Femur (tissue), 1 donor: Measurements from ENCODE around the gene ITPK1.

Experiments
- DNase-seq: peaks from one replicate; pipeline ENCODE4 v3.0.0-alpha.2; 2017

Gene ITPK1

DNA sequence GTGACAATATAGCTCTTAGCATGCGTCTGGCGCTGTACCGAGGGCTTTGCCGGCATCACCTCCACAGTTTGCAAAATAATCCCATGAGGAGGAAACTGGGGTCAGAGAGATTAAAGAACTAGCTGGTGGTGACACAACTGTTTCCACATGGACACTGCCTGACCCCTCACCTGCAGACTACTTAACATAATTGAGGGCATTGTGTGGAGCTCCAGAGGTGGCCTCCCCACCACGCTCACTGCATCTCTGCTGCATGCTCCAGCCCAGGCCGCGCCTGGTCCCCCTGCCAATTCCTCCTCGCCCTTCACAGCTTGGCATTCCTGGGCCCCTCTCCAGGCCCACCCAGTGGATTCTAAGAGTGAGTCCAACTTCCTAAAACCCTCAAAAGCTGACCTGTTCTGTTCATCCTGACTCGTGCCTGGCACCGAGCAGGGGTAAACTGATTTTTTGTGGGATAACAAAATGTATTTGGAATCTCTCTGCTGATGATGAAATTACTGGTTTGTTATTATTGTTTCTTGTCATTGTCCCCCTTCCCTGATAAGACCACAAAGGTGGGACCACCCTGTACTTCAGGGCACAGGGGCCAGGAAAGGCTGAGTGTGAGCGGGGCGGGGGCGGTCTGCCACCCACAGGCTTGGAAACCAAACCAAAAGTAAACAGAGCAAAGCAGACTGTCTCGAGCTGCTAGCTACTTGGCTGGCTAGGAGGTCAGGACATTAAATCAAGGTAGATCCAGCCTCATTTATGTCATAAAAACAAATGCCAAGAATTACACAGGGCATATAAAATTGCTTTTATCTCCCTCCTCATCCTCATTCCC is 152.2 kb downstream of the ITPK1 start:
- DNase-seq, result peak; percentile 53

DNA sequence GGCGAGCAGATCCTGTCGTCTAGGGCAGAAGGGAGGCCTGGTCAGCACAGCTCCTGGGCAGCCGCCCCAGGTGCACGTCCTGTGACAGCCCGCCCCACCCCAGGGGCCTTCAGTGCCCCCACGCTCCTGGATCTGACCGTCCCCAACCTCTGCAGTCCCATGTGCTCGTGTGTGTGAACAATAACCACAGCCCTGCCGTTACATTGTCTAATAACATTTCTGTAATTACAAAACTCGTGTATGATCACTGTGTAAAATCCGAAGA is 153.0 kb downstream of the ITPK1 start:
- DNase-seq, result no peak

DNA sequence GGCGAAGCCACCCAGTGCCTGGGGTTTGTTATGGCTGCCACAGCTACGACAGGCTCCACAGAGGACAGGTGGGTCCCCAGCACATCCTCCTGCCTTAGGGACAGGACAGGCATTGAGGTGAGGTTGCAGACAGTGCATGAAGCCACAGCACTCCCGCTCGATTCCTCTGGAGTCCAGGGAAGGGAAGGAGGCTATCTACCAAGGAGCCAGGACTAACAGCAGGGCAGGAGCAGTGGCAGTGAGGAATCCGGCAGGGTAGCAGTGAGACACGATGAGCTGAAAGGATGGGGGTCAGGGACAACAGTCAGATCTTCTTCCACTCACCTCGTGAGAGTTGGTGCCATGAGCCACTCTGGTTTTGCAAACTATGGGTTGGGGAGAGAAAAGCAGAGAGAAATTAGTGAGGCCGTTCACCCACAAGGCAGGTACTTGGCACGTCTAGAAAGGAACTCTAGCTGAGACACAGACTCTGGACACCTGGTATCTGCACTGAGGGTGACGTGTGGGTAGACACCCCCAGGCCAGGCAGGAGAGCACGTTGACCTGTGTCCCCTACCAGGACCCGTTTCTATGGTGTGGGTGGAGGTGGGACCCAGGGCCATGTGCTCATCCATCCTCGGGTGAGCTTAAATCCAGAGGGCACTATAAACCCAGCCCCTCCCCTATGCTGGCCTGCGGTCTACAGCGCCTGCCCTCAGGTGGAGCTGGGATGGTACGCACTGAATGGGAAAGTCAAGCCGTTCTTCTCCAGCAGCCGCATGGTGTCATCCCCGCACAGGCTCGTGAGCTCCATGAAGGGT is 153.5 kb downstream of the ITPK1 start:
- DNase-seq, result no peak

DNA sequence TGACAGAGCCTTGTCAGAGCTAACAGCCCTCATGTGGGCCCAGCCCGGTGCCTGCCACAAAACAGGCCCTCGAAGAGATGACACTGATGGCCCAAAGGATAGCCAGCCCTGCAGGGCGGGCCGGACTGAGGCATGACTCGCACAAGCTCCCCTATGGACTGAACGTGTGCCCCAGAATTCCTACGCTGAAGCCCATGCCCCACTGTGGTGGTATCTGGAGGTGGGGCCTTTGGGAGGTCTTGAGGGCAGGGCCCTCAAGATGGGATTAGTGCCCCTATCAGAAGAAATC is 154.2 kb downstream of the ITPK1 start:
- DNase-seq, result no peak

DNA sequence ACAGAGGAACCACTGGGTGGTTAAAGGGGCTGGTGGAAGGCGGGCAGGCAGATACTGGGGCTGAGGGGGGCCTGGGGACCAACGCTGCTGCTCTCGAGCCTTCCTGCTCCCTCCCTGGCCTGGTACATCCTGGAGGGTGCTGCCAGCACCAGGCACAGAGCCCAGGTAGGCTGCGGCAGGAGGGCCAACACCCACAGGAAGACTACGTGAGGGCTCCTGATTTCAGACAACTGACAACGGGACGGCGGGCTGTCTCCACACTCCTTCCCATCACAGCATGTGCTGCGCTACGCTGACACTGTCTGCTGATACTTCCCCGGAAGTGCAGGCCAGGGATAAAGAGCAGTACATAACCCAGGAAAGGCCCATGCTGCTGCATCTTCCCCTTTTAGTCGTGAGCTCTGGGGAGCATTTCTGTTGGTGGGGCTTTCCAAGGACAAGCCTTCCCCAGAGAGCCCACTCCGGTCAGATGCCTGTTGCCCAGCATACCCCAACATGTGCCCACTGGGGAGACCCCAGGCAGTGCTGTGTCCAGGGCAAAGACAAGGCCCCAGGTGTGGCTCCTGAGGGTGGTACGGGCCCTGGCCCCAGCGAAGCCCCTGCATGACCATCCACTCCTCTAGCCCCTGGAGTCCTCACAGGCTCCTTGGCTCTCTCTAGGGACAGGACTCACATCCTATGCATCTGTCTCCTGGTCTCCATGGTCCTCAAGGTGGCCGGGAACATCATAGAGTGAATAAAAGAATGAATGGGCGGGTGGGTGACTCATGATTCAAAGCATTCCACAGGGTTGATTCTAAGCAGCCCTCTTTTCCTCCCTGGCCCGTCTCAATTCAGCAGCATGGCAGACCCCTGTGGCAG is 154.8 kb downstream of the ITPK1 start:
- DNase-seq, result no peak

DNA sequence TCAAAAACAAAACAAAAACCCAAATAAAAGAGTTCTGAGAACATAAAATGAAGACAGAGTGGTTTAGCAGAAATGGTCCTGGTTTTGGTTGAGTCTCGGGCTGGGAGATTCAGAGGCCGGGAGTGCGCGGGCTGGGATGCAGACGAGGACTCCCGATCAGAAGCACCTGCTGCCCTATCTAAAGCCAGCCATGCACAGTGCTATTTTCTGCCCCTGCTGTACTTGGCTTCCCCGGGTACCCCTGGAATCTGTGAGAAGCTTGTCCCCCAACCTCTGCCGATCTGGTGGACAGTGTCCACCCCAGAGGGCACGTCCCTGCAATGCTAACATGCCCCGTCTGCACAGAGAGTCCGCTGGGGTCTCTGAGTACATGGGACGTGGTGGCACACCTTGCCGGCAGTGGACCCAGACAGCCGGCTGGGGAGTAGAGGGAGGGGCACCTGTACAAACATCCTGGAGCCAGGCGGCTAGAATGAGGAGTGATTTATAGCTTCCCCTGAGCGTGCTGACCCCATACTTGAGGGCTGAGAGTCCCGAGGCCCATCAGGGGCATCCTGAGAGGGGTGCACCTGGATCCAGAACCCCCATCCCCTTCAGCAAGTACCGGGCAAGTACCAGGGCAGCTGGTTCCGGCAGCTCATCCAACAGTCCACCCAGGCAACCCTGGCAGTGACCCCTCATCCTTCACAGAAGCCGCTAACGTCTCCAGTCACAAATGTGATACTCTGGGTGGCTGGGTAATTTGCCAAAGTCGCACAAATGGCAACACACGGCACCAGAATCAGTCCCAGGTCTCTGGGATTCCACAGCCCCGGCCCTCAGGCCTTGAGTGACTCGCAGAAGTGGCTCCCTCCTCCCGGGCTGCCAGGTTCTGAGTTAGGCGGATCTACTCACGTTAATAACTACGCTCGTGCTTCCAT is 155.7 kb downstream of the ITPK1 start:
- DNase-seq, result no peak

DNA sequence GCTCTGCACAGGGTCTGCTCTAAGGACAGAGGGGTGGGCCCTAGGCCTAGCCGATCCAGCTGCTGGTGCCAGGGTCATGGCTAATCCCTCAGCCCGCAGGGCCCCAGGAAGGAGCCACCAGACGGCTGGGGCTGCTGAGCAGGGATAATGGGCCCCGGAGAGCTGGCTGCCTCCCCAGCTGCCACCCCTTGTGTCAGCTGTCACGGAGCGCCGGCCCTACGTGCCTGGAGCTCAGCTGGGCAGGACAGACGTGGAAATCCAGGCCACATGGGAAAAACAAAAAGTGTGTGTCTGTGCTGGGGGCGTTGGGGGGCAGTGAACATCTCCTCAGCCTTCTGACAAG is 156.6 kb downstream of the ITPK1 start:
- DNase-seq, result peak; percentile 59

DNA sequence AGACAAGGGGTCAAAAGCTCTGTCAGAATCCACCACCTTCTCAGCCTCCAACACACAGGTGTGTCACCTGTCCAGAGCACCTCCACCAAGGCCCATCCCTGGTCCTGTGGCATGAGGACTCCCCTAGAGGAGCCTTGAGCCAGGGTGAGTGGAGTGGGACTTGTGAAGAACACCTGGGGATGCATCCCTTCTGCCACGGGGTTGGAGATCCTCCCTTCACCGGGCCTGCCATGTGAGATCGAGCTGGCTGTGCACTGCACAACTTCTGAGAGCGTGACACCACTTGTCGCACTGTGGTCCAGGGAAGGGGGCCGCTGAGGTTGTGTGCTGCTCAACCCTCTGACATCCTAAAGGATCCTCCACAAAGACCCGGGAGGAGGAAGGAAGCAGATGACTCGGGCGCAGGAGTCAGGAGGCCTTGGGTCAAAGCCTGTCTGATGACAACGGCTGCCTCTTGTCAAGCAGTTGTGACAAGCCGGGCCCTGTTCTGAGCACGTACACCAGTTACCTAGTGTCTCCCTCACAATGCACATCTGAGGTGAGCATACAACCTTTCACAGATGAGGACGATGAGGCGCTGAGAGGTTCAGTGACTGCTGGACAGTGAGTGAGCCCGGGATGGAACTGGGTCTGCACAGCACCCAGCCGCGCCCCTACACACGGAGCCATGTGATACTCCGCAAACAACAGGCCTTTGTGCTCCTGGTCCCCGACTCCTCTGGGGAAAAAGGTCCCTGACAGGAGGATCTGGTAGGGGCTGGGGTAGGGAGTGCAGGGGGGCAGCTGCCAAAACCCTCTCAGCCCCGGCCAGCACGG is 157.1 kb downstream of the ITPK1 start:
- DNase-seq, result no peak

DNA sequence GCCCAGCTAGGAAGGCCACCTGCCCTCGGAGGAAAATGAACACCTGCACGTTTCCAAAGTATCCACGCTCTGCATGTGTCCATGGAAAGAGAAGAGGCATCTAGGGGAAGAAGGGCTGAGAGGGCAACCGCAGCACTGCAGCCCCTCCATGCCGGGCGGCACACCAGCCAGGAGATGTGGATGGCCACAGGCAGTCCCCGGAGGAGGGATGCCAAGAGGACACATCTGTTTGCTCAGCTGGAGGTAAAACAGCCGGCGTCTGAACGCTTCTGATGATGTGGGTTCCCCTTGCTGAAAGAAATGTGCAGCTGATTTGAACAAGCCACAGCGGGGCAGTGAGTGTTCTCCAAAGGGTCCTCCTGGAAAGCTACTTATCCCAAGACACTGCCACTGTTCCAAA is 158.8 kb downstream of the ITPK1 start:
- no peak for DNase-seq

DNA sequence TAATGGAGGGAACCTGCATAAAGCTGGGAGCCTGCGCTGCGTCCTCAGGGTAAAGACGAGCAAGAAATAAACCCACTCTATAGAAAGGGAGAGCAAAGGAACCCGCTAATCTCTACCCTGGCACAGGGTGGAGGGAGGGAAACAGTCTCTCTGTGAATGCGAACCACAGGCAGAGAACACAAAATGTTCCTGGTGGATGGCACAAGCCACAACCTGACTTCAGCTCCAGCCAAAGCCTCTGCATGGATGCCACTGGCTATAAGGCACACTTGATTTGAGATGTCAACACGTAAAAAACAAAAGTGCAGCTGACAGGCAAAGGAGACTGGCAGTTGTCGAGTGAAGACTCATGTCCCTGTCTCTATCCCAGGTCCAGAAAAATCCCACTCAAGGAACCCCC is 160.3 kb downstream of the ITPK1 start:
- DNase-seq, result no peak

DNA sequence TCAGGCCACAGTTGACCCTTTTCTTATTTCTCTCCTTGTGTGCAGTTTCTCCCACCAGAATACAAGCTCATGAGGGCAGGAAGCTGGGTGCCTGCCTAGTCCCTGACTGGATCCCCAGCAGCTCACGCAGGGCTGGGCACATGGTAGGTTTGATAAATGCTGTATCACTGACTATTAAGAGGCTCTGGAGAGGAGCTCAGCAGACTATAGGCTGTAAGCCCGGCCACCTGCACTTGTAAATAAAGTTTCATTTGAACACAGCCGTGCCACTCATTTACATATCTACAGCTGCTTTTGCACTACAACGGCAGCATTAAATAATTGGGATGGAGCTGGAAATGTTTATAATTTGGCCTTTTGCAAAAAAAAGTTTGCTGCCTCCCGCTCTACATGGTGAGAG is 160.8 kb downstream of the ITPK1 start:
- DNase-seq, result no peak

DNA sequence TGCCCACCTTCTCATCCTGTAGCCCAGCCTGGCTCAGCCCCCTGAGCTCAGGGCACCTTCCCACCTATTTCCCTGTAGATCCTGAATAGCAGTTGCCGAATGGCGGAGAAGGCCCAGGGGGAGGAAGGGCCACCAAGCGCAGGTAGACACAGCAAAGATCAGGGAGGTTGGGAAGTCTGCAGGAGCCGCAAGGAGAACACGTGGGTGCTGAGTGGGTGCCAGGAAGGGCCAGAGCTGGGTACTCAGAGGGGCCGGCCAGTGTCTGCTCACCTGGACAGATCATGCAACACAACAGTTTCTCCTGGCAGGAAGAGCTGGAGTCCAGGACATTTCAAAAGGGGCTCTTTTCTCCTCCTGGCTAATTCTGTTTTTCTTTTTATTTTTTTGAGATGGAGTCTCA is 162.2 kb downstream of the ITPK1 start:
- no peak for DNase-seq

DNA sequence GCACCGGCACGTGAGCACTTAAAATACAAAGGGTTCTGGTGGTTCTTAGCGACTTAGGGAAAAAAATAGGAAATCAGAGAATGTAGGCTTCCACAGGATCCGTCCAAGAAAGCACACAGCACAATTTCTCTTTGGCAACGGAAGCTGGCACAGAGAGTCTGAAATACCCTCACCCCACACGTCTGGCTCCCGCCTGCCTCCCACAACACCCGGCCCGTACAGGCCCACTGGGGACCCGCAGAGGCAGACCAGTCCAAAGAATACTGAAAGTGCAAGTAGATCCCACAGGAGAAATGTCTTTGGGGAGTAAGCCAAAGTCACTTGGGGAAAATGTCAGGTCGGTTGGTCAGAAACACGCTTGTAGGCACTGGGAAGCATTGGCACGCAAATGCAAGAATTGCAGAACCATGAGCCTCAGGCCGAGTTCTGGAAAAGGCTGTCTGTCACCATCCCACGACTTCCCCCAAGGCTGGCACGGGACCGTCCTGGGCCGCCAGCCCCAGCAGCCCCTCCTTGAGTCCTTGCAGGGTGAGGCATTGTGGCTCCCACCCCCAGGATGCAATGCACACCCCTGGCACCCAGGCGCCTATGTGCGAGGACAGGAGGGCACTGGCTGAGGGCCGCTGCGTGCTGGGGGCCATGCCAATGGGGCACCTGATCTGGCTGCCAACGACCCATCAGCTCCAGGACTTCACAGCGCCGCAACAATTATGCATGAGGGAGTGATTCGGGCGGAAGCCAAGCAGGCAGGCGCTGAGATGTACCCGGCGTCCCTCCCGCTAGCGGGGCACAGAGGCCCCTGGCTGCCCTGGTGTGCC is 163.0 kb downstream of the ITPK1 start:
- DNase-seq, result no peak

DNA sequence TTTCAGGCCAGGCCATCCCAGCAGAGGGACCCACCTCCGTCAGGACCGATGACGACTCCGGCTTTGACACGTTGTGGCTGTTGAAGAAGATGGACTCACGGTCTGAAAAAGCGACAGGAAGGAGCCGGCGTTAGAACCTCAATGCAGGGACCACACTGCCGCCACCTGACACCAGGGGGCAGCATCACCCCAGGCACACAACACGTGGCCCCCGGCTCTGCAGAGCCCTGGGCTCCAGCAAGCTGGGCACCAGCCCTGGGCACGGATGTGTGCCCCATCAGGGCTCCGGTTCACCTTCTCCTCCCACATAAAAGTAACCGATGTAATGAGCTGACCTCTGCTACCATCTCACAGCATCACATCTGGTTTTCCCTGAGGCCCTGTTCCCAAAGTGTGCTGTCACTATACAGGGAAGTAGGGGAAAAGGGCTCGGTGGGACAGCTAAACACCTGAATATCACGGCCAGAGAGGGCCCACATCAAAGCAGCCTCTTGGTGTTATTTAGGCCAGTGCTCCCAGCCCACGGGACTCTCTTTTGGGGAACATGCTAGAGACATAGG is 163.7 kb downstream of the ITPK1 start:
- peak; percentile 83 for DNase-seq

DNA sequence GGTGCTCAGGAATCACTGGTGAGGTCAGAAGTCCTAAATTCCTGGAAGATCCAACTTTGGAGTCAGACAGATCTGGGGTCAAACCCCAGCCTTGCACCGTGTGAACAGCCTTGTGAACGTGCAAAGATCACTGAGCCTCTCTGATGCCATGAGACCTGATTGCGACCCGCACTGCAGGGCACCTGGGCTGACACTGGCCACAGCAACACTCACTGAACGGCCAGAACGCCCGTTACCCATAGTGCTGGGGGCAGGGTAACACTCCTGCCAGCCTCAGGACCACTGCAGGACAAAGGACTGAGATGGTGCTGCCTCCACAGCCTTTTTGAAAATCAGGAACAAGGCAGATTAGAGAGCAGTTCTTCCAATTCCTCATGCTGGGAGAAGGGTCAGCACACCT is 164.5 kb downstream of the ITPK1 start:
- DNase-seq, result no peak

DNA sequence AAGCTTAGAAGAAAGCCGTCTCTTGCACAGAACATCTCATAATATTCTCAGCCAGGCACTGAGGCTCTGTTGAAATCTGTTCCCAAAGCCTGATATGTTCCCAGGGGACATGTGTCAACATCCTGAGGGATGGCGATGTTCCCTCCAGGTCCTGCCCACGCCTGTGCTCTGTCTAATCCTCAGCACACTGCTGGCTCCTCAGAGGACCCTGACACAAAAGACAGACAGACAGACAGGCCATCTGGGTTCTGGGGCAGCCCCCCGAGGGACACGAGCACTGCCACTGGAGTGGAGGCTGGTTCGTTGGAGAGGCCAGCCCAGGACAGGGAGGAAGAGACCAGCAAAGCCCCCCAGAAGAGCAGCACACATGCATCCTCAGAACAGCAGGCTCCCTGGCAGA is 165.0 kb downstream of the ITPK1 start:
- no peak for DNase-seq

DNA sequence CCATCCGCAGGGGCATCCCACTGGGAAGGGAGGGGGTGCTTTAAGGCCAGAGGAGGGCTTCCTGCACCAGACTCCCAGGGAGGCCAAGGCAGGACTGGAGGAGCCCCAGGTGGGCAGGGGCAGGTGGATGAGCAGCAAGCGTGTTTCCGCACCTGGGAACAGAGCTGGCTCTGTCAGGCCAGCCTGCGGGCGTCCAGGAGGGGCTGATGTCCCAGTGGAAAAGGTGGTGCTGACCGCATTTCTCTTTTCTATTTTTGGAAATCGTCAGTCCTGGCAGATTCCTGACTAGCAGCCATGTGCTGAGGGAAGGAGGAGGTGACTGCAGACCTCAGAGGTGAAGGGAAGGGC is 165.6 kb downstream of the ITPK1 start:
- no peak for DNase-seq

DNA sequence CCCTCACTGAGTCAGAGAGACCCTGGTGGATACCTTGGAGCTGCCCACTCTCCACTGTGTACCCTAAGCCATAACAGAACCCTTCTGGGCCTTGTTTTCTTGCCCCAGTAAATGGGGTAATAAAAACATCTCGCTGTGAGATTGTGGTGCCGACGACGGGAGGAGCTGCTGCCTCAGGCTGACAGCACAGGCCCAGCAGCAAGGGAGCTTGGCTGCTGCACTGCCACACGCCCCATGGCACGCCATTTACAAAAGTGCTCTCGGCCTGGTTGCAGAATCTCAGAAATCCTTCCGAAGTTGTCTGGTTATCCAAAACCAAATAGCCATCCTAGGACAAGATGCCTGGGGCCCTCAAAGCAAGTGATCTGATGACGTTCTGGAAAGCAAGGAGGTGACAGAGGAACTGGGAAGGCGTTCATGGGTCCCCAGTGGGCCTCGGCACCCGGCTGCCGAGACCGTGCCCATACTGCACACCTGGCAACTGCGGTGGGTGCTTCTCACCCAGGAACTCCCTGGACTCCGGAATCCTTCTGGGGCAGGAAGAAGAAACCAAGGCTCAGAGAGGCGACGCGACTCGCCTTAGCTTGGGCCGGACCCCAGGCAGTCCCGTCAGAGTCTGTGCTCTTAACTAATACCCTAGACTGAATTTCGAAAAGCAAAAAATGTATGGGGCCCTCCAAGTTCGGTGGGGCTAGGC is 166.1 kb downstream of the ITPK1 start:
- no peak for DNase-seq

DNA sequence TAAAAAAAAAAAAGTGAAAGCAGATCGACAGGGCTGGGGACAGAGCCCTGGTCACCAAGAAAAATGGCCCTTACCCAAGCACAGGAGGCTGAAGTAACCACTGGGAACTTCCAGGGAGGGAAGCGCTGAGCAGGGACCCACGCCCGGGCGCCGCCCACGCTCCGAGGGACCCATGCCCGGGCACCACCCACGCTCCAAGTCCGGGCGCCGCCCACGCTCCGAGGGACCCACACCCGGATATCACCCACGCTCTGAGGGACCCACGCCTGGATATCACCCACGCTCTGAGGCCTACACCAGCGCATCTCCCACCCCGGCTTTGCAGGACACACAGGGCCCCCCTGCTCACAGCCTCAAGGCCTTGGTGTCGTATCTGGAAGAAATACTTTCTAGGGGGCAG is 167.1 kb downstream of the ITPK1 start:
- DNase-seq, result no peak

DNA sequence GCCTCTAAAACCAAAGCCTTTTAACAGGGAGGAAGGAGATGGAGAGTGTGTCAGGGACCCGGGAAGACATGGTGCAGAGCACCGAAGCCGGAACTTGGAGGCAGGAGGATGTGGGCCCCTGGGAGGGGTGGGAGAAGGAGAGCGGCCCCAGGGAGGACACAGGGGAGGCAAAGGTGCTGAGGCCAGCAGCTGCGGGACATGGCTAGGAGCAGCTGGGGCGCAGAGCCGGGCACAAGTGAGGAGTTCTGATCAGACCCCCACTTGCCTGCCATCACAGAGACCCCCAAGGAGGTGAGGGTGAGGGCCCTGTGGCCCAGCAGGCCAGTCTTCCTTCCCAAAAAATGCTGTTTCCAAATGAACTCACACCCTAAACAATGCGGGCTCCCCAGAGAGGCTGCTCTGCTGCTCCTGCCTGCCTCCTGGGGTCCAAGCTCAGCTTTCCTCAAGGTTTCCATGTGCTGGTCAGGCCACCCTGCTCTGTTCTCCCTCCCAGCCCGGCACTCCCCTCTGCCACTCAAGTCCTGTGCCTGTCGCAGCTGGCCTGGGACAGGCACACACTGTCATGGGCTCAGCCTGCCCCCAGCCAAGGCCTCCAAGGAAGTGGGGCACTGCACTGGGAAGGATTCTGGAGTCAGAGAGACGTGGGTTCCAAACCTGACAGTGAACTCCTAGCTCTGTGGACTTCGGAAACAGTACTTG is 168.7 kb downstream of the ITPK1 start:
- no peak for DNase-seq
